ENCODE measurements around the gene CXCL13.
"Not testable (repeated sequence)": the region's sequence is repeated elsewhere in the genome, so short reads cannot be mapped to it uniquely, and the experiment has no call there.

Gene CXCL13

GRCh38 chr4:77635246-77635645, 29.6 kb downstream of the CXCL13 start:
- H3K4me3 ChIP-seq (ENCODE audit: low read depth, low read length): no peak overlapping the region
- TF ChIP-seq CTCF (IDR thresholded peaks at IDR 0.05; ENCODE audit: low read depth, low read length, missing control alignments): no peak
- DNase-seq (ENCODE audit: low read depth): no peak

GRCh38 chr4:77635876-77636275, 30.3 kb downstream of the CXCL13 start:
- no peak for DNase-seq (ENCODE audit: low read depth)
- H3K4me3 ChIP-seq (ENCODE audit: low read depth, low read length): no peak overlapping the region
- no peak for TF ChIP-seq CTCF (IDR thresholded peaks at IDR 0.05; ENCODE audit: low read depth, low read length, missing control alignments)

GRCh38 chr4:77636902-77637301, 31.3 kb downstream of the CXCL13 start:
- DNase-seq (ENCODE audit: low read depth): no peak
- H3K4me3 ChIP-seq (ENCODE audit: low read depth, low read length): no peak overlapping the region
- TF ChIP-seq CTCF (IDR thresholded peaks at IDR 0.05; ENCODE audit: low read depth, low read length, missing control alignments): no peak

- DNase-seq (ENCODE audit: low read depth); H3K4me3 ChIP-seq (ENCODE audit: low read depth, low read length): not testable (repeated sequence)
These were observed 38.4 kb downstream of the CXCL13 start for GRCh38 chr4:77644069-77644468.

GRCh38 chr4:77650787-77651186, 45.2 kb downstream of the CXCL13 start:
- DNase-seq (ENCODE audit: low read depth): no peak
- no peak overlapping the region for H3K4me3 ChIP-seq (ENCODE audit: low read depth, low read length)
- no peak for TF ChIP-seq CTCF (IDR thresholded peaks at IDR 0.05; ENCODE audit: low read depth, low read length, missing control alignments)

GRCh38 chr4:77651820-77652219, 46.2 kb downstream of the CXCL13 start:
- TF ChIP-seq CTCF (IDR thresholded peaks at IDR 0.05; ENCODE audit: low read depth, low read length, missing control alignments): no peak
- no peak for DNase-seq (ENCODE audit: low read depth)
- no peak overlapping the region for H3K4me3 ChIP-seq (ENCODE audit: low read depth, low read length)

- DNase-seq (ENCODE audit: low read depth): no peak
These were observed 46.7 kb downstream of the CXCL13 start for GRCh38 chr4:77652237-77652897.

More at GRCh38 chr4:77652237-77652897, 46.7 kb downstream of the CXCL13 start:
- TF ChIP-seq CTCF (IDR thresholded peaks at IDR 0.05; ENCODE audit: low read depth, low read length, missing control alignments): no peak
- no peak overlapping the region for H3K4me3 ChIP-seq (ENCODE audit: low read depth, low read length)

All from GM12864 (cell line).